Adrenal gland (tissue), 12 donors: ENCODE data around the gene HES7. TPM values are rescaled to one million over a fixed set of nuclear protein-coding genes. Genes with fewer than 3 reads are reported as not detected.

ENCODE experiments used
- DNase-seq, 7 donors: peaks; one replicate each; pipeline ENCODE4 v3.0.0-alpha.2; 2019 to 2020
- H3K27ac ChIP-seq, 5 donors: fragments of 200-600 bp; sonication (generic) in 4 of 5; 1 replicate in 3 of 5; 2 replicates in 2 of 5; pipeline versions ENCODE4 v1.5.1 to v1.8.0; 2016 to 2020; ENCODE audit warnings: mild to moderate bottlenecking in 1 of 5
- H3K27me3 ChIP-seq: fragments of 200-600 bp; 2 replicates; pipeline ENCODE4 v1.8.0; 2021
- H3K36me3 ChIP-seq, 2 donors: fragments of 200-600 bp; replicated peaks in 1 of 2; 1 replicate in 1 of 2; 2 replicates in 1 of 2; pipeline versions ENCODE4 v1.5.1 to v1.8.0; 2018 to 2022
- H3K4me1 ChIP-seq, 2 donors: fragments of 200-600 bp; replicated peaks in 1 of 2; 1 replicate in 1 of 2; 2 replicates in 1 of 2; pipeline versions ENCODE4 v1.5.1 to v1.8.0; 2018 to 2021
- H3K4me3 ChIP-seq, 4 donors: fragments of 200-600 bp; sonication (generic) in 3 of 4; one replicate each; pipeline ENCODE4 v1.5.1; 2016 to 2018
- H3K9me3 ChIP-seq, 3 donors: fragments of 200-600 bp; sonication (generic) in 1 of 3; replicated peaks in 1 of 3; 1 replicate in 2 of 3; 2 replicates in 1 of 3; pipeline versions ENCODE4 v1.5.1 to v1.8.0; 2016 to 2021
- CTCF ChIP-seq, 6 experiments: fragments of 450-650 bp in 4 of 6; fragments of 200-600 bp in 2 of 6; sonication (generic) in 1 of 6; IDR thresholded peaks; 1 replicate in 5 of 6; 2 replicates in 1 of 6; pipeline versions ENCODE4 v1.5.1 to v1.8.0; 2016 to 2021; ENCODE audit warnings: antibody characterized with exemption in 6 of 6, mild to moderate bottlenecking in 2 of 6, moderate library complexity in 1 of 6
- POLR2A ChIP-seq, 2 donors: fragments of 450-650 bp; IDR thresholded peaks; one replicate each; pipeline ENCODE4 v1.6.1; 2017; ENCODE audit warnings: antibody characterized with exemption in 2 of 2, mild to moderate bottlenecking in 2 of 2, moderate library complexity in 1 of 2
- WGBS, 4 donors: extraction: QIAGEN DNeasy Blood & Tissue Kit in 2 of 4; methylation state at CpG; one replicate each; pipeline versions ENCODE4 v1.1.5 to v1.1.7; 2013 to 2017; 5-methylcytosine and 5-hydroxymethylcytosine counted together
- intact Hi-C, 2 donors: fragments of 100-400 bp; cut with DNase I; formaldehyde crosslinking; loops; one replicate each; pipeline versions ENCODE4 v1.14.1 to v1.15.0; 2022 to 2023
- polyA plus RNA-seq, 3 donors: library from polyadenylated mRNA; stranded (reverse); fragments of 200-250 nt in 2 of 3; fragments of 350-450 nt in 1 of 3; fragmentation: Illumina TruSeq in 1 of 3; extraction: RNeasy Lipid Tissue Mini Kit (QIAGEN cat#74804) in 1 of 3; gene quantifications; one replicate each; pipeline ENCODE4 v1.2.3, GENCODE V29; 2013 to 2014
- total RNA-seq, 9 donors: library from RNA; depleted of rRNA in 4 of 9; stranded (reverse); fragments of >200 nt in 4 of 9; fragments of 120-200 nt in 1 of 9; fragmentation: NEBNext Ultra II Directional in 1 of 9; extraction: Animal tissue kit (Norgen Biotek cat#: 25700) in 1 of 9; gene quantifications; one replicate each; pipeline versions ENCODE4 v1.1.0 to v1.2.4, GENCODE V29; 2013 to 2023
- donor health status: healthy with polysubstance abuse.
- donor health status: Bipolar disorder and iron deficiency.
- donor health status: DM: yes; HTN: yes; CAD: no.
- donor health status: DM: no; HTN: no; CAD: no.
- donor health status: DM: no; HTN: no; CAD: no.
- donor health status: DM: yes; HTN: yes; CAD: no.

Gene HES7
- total and polyA plus RNA-seq, 12 donors = 0.06 to 1.0 (median 0.32) TPM; not detected in 7

DNA sequence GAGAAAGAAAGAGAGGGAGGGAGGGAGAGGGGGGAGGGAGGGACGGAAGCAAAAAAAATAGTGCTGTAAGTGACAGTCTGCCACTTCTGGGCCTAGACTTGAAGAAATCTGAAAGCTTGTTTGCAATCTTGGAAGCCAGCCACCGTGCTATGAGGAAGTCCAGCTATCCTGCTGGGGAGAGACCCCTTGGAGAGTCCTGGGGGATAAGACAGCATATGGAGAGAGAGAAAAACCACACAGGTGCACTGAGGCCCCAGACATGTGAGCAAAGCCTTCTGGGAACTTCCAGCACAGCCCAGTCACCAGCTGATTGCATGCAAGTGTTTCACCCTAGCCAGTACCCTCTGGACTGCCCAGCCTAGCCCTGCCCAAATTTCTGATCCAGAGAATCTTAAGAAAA is 23.8 kb downstream of the HES7 start:
- Histone ChIP-seq H3K4me1 (no peaks in the 10 kb centered on the region), H3K9me3 (no peaks in the 10 kb centered on the region), H3K4me3 (no peak overlapping the region), H3K27me3 (no peaks in the 10 kb centered on the region), H3K27ac (no peak overlapping the region), H3K36me3 (no peaks in the 10 kb centered on the region)
- 49 to 62% (median 52%) methylated on average over 2 of the region's 2 CpGs for WGBS, 4 donors
- no peak for TF ChIP-seq CTCF (IDR thresholded peaks at IDR 0.05)
- TF ChIP-seq POLR2A (IDR thresholded peaks at IDR 0.05) = no peak
- DNase-seq = no peak
- intact Hi-C loops = no loop called here

DNA sequence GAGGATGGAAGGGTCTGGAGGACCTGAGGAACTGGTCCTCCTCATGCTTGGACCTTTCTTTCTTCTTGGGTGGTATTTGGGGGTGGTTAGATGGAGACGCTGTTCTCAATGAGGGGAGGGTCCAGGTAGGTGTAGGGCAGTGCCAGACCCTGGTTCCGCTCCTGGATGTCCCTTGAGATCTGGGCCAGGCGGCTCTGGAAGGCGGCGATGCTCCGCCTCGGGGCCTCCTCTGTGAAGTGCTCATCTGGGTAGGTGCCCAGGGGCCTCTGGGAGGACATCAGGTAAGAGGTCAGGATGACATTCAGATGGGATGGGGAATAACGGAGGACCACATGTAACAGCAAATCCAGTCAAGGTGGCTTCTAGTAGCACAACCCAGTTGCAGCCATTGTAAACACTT is 27.4 kb downstream of the HES7 start:
- intact Hi-C loops = loop anchor here in 1 of 2 donors (10.0 kb wide), 1 partner anchor 218 kb away; the partner anchor contains the start of gene ARHGEF15
- WGBS, 4 donors = 67 to 93% (median 79%) methylated on average over 2 to 8 of the region's 8 CpGs
- H3K36me3 ChIP-seq = no peaks in the 10 kb centered on the region
- TF ChIP-seq POLR2A (IDR thresholded peaks at IDR 0.05) (no peak), CTCF (IDR thresholded peaks at IDR 0.05) (no peak)
- no peak overlapping the region for H3K27ac ChIP-seq
- DNase-seq = no peak
- no peak overlapping the region for H3K4me3 ChIP-seq
- peaks cover 2% of the 10 kb centered on the region for H3K27me3 ChIP-seq
- no peaks in the 10 kb centered on the region for H3K4me1 ChIP-seq
- no peaks in the 10 kb centered on the region for H3K9me3 ChIP-seq

- Histone ChIP-seq H3K4me1 (no peaks in the 10 kb centered on the region), H3K27me3 (peaks cover 2% of the 10 kb centered on the region), H3K4me3 (no peak overlapping the region), H3K36me3 (no peaks in the 10 kb centered on the region), H3K27ac (no peak overlapping the region), H3K9me3 (no peaks in the 10 kb centered on the region)
- no peak for TF ChIP-seq POLR2A (IDR thresholded peaks at IDR 0.05)
- no peak for TF ChIP-seq CTCF (IDR thresholded peaks at IDR 0.05)
- intact Hi-C loops = loop anchor here in 1 of 2 donors (10.0 kb wide), 1 partner anchor 219 kb away; the partner anchor contains the start of gene ARHGEF15
- DNase-seq = no peak
- WGBS, 4 donors = 72 to 84% (median 79%) methylated on average over 5 to 6 of the region's 6 CpGs
Measured at GRCh38 chr17:8095361-8095760, 28.5 kb downstream of the HES7 start.

DNA sequence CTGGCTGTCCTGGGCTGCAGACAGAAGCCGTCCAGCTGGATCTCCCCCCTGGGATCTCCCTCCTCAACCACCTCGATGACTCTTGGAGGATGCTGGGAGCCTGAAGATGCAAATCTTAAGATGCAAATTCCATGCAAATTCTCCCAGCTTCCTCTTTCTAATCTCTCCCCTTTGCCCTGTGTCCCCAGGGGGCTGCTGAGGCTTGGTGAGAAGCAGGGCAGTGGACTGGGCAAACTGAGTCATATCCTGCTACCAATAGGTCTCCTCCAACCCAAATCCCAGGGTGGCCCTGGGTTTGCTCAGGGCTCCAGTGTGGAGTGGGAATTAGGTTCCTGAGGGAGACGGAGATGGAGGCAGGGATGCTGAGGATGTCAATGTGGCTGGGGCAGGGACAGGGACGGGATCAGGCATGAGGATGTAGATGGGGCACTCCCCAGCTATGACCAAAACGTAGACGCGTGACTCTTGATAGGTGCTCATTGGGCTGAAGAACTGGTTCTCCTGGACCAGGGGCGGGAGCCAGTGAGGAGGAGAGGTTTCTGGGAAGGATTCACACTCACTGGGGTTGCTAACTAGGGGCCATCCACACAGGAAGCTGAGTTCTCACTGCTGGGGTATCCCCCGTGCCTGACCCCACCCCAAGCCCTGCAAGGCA is 32.7 kb downstream of the HES7 start:
- H3K9me3 ChIP-seq = no peaks in the 10 kb centered on the region
- WGBS, 4 donors = 47 to 52% (median 51%) methylated on average over 8 to 9 of the region's 9 CpGs
- no peaks in the 10 kb centered on the region for H3K4me1 ChIP-seq
- no peak for DNase-seq
- H3K4me3 ChIP-seq = no peak overlapping the region
- H3K36me3 ChIP-seq = no peaks in the 10 kb centered on the region
- TF ChIP-seq CTCF (IDR thresholded peaks at IDR 0.05) (no peak), POLR2A (IDR thresholded peaks at IDR 0.05) (no peak)
- H3K27ac ChIP-seq = no peak overlapping the region
- H3K27me3 ChIP-seq = peaks cover 5% of the 10 kb centered on the region
- intact Hi-C loops = loop anchor here in 1 of 2 donors (10.0 kb wide), 1 partner anchor 224 kb away; the partner anchor contains the start of gene ARHGEF15
